Medulla oblongata (tissue), 1 donor: ENCODE data around the gene ZDHHC17.
A peak's percentile ranks its signal among the peaks of the same experiment; 100 is the strongest.

Experiments
- DNase-seq: peaks from one replicate; pipeline ENCODE4 v3.0.0-alpha.2; 2015; ENCODE audit errors: extremely low spot score

The ZDHHC17 gene

DNA sequence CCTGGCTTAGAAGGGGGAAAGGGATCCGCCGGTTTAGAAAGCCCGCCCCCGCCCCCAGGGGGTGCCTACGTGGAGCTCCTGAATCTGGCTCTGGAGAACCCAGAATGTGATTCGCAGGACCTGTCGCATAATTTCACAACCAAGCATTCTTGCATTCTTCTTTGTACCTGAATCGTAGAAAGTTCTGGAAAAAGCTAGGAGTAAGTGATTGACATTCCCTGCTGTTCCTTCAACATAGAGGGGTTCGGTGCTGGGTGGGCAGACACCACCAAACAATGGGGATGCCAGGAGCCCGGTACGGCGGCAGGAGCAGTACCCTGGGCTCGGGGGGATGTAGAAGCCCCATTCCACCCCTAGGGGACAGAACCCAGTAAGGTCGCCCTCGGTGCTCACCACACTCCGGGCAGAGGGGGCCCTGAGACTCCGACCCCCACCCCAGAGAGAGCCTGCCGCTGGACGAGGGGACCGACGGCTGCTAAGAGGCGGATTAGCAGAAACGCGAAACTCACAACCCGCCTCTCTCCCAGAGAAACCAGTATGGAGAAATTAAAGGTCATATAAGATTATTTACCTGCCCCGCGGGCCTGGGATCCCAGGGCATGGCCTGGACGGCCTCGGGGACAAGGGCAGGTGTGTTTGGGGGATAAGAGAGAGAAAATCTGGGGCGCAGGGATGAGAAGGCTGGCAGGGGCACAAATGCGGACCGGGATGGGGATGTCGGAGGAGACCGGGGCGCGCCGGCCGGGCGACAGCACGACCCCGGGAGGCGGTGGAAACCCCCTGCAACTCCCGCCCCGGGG lies 114.4 kb downstream of the ZDHHC17 start:
- DNase-seq = no peak

- peak; percentile 82 for DNase-seq
Observed at GRCh38 chr12:76878899-76879709, 115.2 kb downstream of the ZDHHC17 start, which contains the start of gene CSRP2. Gene CSRP2 (minus strand): TSS chr12:76879019. CDS start chr12:76866260, 12,759 bp downstream.

DNA sequence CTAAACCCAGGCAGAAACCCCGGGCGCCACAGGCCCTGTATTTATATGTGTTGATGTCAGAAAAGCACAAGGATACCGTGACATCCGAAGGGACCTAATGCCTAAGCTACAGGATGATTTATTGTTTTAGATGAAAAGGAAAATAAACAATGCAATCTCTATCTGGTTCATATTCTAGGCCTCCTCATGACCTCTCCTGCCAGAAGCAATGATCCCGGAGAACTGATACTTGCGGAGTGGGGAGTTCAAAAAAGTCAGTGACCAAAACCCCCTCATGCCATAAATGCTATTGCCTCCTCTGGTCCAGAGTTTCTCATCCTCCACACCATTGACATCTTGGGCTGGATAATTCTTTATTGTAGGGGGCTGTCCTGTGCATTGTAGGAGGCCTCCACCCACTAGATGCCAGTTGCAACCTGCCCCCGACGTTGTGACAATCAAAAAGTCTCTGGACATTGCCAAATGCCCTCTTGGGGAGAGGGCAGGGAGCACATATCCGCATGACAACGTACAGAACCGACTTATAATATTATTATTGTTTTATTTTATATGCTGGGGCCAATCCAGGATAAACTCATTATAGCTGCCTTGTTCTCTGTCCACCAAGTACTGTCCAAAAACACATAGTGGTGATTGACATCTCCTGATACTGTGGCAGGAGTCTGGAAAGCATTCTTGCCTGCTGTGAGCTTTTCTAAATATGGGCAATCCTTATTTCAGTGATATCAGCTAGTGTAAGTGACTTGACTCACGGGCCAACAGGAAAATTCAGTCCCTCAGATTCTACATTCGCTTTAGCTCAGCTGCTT lies 116.0 kb downstream of the ZDHHC17 start:
- no peak for DNase-seq

- no peak for DNase-seq
Observed at GRCh38 chr12:76880519-76881023, 116.7 kb downstream of the ZDHHC17 start.

DNA sequence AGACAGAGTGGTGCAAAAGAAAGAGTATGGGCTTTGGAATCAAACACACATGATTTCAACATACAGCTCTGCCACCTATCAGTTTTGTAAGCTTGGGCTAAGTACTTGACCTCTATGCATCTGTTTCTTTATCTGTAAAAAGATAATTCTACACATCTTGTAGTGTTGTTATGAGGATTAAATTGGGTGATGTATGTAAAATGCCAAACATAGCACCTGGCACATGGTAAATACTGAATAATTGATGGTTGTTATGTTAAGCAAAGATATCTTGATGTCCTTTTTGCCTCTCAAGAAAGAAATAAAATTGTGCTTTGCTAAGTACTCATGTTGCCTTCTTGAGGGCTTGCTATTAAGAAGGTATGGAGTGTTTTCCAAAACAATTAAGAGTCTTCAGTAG lies 117.2 kb downstream of the ZDHHC17 start:
- no peak for DNase-seq

- no peak for DNase-seq
Observed at GRCh38 chr12:76882367-76882766, 118.5 kb downstream of the ZDHHC17 start.

- no peak for DNase-seq
Observed at GRCh38 chr12:76883151-76883550, 119.2 kb downstream of the ZDHHC17 start.

DNA sequence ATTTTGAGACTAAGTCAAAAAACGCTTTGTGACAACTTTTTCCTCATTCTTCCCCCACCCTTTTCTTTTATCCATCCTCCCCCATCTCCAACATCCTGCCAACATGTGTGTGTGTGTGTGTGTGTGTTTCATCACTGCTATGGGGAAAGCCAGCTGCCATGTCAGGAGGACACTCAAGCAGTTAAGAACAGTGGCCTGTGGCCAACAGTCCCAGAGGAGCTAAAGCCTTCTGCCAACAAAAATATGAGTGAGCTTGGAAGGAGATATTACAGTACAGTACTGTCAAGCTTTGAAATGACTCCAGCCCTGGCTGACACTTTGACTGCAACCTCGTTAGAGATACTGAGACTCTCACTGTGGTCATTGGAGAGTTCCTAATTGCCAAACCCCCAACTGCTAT lies 119.9 kb downstream of the ZDHHC17 start:
- no peak for DNase-seq

DNA sequence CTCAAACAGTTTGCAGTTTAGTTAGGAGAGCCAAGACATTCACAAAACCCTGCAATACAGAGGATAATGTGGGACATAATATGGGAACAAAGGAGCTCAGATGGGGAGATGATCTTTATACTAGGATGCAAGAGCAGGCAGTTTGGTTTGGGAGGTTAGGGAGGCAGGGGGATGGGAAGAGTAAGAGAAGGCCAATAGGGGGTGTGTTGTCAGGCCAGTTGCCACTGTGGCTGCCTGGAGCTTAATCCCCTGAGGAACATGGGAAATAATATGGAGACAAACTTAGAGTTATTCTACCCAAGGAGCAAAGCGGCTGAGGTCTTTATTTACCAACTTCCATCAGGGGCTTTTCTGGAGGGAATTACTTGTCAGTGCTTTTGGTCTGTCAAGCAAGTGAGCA lies 124.9 kb downstream of the ZDHHC17 start:
- DNase-seq = no peak

DNA sequence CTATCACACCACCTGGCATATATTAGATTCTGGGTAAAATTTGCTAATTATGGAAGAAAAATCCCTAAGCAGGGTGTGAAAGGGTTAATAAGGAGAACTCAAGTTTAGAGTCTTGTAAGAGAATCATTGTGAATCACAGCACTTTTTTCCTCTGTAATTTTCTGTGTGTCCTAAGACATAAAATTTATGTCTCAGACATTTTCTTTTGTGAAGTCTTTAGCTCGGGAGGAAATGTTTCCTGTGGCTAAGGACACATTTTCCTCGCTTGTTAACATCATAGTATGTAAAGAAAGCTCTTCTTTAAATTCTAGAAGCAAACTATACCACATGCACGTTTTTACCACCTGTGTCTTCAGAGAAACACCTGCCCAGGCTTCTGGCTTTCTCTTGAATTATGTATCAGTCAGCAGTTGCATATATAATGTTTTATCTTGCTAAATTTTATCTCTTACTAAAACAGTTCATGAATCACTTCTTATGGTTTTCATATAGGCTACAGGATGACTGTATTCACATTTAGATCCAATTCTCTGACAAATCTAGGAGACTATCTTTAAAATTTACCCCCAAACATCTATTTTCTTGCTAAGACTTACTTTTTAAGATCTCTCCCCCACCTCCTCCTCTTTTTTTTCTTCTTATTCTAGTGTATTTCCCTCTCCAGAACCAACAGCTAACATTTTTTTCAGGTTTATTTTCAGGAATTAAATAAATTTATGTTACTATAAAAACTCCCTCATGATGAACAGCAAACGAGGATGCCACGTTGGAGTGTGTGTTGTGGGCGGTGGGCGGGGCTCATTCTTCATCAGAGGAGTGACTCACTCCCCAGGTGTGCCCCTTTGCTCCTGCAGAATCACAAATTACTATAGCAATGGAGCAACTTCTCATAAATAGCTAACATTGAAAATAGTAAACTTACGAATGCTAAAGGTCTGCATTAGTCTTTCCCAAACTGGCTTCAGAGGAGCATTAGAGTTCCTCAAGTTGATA lies 126.5 kb downstream of the ZDHHC17 start:
- no peak for DNase-seq

GRCh38 chr12:76891609-76892008 lies 127.7 kb downstream of the ZDHHC17 start:
- no peak for DNase-seq

DNA sequence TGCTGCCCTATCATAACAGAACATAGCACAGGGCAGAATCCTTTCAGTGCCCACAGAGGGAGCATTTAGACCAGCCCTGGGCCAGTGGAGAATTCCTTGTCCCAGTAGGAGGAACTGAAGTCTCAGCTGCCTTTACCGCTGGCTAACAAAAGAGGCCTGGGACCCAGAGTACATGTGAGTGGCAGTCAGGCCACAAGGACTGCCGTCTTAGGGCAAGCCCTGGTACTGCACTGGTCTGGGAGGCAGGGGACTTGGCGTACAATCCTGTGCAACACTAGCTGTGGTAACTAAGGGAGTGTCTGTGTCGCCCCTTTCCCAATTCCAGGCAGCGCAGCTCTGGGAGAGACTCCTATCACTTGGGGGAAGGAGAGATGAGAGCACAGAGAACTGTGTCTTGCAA lies 131.9 kb downstream of the ZDHHC17 start:
- DNase-seq = no peak

DNA sequence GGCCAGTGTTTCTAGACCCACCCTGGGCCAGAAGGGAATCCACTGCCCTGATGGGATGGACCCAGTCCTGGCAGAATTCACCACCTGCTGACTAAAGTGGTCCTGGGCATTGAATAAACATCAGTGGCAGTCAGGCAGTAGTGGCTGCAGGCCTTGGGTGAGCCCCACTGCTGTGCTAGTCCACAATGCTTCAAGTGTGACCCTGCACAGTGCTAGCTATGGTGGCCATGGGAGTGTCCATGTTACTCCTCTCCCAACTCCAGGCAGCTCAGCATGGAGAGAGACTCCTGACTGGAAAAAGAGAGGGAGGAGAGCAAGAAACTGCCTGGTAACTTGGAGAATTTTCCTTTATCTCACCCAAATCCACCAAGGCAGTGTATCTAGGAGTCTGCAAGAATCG lies 132.4 kb downstream of the ZDHHC17 start:
- DNase-seq = no peak

DNA sequence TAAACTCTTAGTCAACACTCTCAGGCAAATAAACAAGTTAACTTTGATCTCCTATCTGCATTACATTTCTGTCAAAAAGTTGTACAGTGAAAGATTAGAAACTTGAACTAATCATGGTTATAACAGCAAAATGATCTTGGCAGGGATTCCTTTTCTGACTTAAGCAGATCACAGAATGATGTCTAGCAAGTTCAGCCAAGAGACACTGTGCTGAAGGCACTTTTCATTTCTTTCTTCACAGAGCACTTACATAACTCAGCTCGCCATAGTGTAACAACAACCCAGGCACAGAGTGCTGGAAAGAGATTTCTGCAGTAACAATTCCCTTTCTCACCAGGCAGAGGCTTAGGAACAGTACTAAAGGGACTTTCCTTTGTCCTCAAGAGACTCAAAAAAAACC lies 134.5 kb downstream of the ZDHHC17 start:
- DNase-seq = no peak

DNA sequence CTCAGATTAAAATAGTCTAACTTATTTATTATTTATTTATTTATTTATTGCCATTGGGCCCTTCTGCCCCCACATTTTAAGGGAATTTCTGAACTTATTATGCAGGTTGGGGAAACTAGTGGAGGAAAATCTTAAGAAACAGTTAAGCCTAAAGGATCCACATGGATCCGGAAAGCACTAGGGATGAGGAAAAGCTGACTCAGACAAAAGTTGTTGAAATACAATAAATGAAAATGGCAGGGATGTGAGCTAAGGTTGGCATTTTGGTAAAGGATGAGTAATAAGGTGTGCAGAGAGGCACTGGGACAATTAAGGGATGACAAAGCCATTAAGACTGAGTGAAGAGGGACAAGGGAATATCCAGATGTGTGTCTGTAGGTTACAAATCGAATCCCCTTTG lies 135.6 kb downstream of the ZDHHC17 start:
- DNase-seq = no peak

DNA sequence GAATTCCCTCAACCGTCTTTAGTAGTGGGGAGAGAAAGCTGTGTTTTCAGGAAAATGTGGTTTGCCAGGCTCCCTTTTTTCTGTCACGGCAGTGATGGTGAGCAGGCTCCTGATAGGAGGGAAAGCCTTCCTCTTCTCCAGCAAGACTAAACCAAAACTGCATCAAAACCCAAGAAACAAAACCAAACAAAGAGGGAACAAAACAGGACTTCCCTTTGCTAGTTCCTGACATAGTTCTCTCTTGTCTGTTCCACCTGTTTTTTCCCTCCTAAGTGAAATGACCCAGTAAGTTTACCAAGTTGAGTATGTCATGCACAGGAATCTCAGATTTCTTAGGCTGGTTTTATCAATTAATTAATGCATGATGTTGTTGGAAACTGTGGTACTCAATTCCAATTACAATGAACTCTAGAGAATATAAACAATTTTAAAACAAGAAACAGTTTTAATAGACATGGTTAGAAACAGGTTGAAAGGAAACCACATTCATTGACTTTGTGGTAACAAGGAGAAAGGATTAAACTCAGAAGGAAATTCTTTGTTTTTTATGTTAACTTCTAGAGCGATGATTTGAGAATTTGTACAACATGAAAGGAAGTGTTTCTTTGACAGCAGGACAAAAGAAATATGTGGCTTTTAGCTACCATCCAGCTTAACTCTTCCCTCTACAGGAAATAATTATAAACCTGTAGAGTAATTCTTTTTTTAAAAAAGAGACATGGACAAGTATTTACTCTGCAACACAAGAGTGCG lies 137.9 kb downstream of the ZDHHC17 start:
- DNase-seq = no peak
